GM15510 (cell line): Measurements from ENCODE around the gene ADNP.

ENCODE experiments used
- POLR2A ChIP-seq: IDR thresholded peaks from 3 replicates; pipeline ENCODE4 v1.6.1; 2011; ENCODE audit warnings: borderline replicate concordance; ENCODE audit not compliant: insufficient read length; ENCODE audit errors: extremely low read depth

ADNP gene

GRCh38 chr20:50868509-50869495 lies 62.4 kb downstream of the ADNP start:
- TF ChIP-seq POLR2A: no peak

- TF ChIP-seq POLR2A: no peak
These were observed 63.4 kb downstream of the ADNP start for GRCh38 chr20:50867805-50868204.

GRCh38 chr20:50866831-50867230 lies 64.4 kb downstream of the ADNP start:
- no peak for TF ChIP-seq POLR2A

GRCh38 chr20:50866036-50866685 lies 65.1 kb downstream of the ADNP start:
- no peak for TF ChIP-seq POLR2A

- no peak for TF ChIP-seq POLR2A
These were observed 65.6 kb downstream of the ADNP start for GRCh38 chr20:50865591-50865990.

GRCh38 chr20:50865114-50865513 lies 66.1 kb downstream of the ADNP start:
- TF ChIP-seq POLR2A: no peak

DNA sequence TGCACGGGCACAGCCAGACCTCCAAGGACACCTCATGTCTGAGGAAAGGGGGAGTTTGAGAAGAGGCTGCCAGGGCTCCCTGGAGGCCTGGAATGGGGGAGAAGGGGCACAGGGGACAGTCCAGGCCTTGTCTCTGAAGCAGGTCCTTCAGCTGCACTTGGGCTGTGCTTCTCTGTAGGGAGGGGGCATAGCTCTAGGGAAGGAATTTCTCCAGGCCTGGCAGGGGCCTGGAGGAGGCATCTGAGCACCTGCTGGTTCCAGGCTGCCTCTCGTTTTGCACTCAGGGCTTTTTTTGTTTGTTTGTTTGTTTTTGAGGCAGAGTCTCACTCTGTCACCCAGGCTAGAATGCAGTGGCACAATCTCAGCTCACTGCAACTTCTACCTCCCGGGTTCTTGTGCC lies 68.7 kb downstream of the ADNP start:
- TF ChIP-seq POLR2A: no peak

DNA sequence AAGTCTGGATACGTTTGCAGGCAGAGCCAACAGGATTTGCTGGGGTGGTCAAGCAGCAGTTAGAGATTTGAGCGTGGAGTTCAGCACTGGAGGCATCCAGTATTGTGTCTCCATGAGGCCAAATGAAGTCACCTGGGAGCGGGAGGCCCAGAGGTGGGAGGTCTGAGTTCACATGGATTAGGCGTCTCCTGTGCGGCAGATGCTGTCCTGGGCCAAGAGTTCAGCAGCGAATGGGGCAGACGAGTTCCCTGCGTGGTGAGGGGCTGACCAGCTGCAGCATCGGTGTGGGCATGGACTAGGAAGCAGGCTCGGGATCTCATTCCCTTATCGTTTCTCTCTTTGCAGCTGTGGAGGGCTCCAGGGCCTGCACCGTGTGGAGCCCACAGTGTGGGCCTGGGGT lies 70.2 kb downstream of the ADNP start:
- TF ChIP-seq POLR2A: no peak

GRCh38 chr20:50859161-50859560 lies 72.1 kb downstream of the ADNP start:
- TF ChIP-seq POLR2A: no peak

DNA sequence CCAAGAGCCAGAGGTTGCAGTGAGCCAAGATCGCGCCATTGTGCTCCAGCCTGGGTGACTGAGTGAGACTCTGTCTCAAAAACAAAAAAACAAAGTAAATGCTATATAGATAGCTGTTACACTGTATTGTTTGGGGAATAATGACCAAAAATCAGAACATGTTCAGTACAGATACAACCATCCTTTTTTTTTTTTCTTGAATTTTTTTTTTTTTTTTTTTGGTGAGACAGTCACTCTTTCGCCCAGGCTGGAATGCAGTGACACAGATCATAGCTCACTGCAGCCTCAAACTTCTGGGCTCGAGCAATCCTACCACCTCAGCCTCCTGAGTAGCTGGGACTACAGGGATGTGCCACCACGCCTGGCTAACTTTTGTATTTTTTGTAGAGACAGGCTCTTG lies 72.7 kb downstream of the ADNP start:
- TF ChIP-seq POLR2A: no peak

DNA sequence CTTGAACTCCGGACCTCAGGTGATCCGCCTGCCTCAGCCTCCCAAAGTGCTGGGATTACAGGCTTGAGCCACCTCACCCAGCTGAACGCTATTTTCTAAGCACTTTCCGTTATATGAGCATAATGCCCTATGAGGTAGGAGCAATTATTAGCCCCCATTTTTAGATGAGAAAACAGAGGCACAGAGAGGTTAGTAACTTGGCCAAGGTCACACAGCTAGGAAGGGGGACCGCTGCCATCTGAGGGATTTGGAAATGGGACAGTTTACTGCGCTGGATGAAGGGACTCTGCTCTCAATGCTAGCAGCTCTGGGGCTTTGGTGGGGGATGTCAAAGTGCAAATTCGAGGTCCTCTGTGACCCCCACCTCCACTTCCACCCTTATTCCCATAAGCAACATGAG lies 73.9 kb downstream of the ADNP start:
- TF ChIP-seq POLR2A: no peak

GRCh38 chr20:50856475-50857041 lies 74.7 kb downstream of the ADNP start:
- no peak for TF ChIP-seq POLR2A

- no peak for TF ChIP-seq POLR2A
These were observed 75.5 kb downstream of the ADNP start for GRCh38 chr20:50855498-50856474.

GRCh38 chr20:50854506-50855249 lies 76.6 kb downstream of the ADNP start:
- no peak for TF ChIP-seq POLR2A

GRCh38 chr20:50852085-50852484 lies 79.2 kb downstream of the ADNP start:
- no peak for TF ChIP-seq POLR2A
